HG03354 (cell line): ENCODE results near the gene PLD6.
"Not testable (repeated sequence)": the region's sequence is repeated elsewhere in the genome, so short reads cannot be mapped to it uniquely, and the experiment has no call there.

Experiments used
- ATAC-seq: cut with Tn5 transposase; IDR thresholded peaks from one replicate; pipeline ENCODE4 v1.9.1; 2021; ENCODE audit warnings: mild to moderate bottlenecking; ENCODE audit not compliant: unreplicated experiment, poor library complexity, severe bottlenecking

Gene PLD6

GRCh38 chr17:17201907-17202306 lies 4.2 kb downstream of the PLD6 start:
- no peak for ATAC-seq

GRCh38 chr17:17201271-17201670 lies 4.9 kb downstream of the PLD6 start:
- no peak for ATAC-seq

GRCh38 chr17:17200831-17201230 lies 5.3 kb downstream of the PLD6 start:
- ATAC-seq, result no peak

GRCh38 chr17:17200311-17200710 lies 5.8 kb downstream of the PLD6 start:
- ATAC-seq, result no peak

GRCh38 chr17:17198281-17198680 lies 7.9 kb downstream of the PLD6 start:
- no peak for ATAC-seq

GRCh38 chr17:17196776-17197175 lies 9.4 kb downstream of the PLD6 start:
- no peak for ATAC-seq

- ATAC-seq, result not testable (repeated sequence)
Measured at GRCh38 chr17:17195466-17195865, 10.7 kb downstream of the PLD6 start.

- ATAC-seq, result no peak
Measured at GRCh38 chr17:17191961-17192381, 14.2 kb downstream of the PLD6 start.

GRCh38 chr17:17191346-17191792 lies 14.8 kb downstream of the PLD6 start:
- no peak for ATAC-seq

GRCh38 chr17:17190188-17190587 lies 15.9 kb downstream of the PLD6 start:
- ATAC-seq, result no peak

GRCh38 chr17:17189559-17189958 lies 16.6 kb downstream of the PLD6 start:
- no peak for ATAC-seq

GRCh38 chr17:17188586-17188985 lies 17.5 kb downstream of the PLD6 start:
- ATAC-seq, result no peak

- ATAC-seq, result no peak
Measured at GRCh38 chr17:17186551-17187505, 19.3 kb downstream of the PLD6 start.

GRCh38 chr17:17186051-17186450 lies 20.1 kb downstream of the PLD6 start:
- no peak for ATAC-seq

- ATAC-seq, result not testable (repeated sequence)
Measured at GRCh38 chr17:17184985-17185757, 21.0 kb downstream of the PLD6 start.

- no peak for ATAC-seq
Measured at GRCh38 chr17:17183744-17184143, 22.4 kb downstream of the PLD6 start.

GRCh38 chr17:17182598-17183136 lies 23.5 kb downstream of the PLD6 start:
- ATAC-seq, result no peak

GRCh38 chr17:17181666-17182597 lies 24.2 kb downstream of the PLD6 start:
- no peak for ATAC-seq

GRCh38 chr17:17180741-17181525 lies 25.2 kb downstream of the PLD6 start:
- no peak for ATAC-seq
